ENCODE data around the gene ULK4.

ULK4 gene

GRCh38 chr3:41874022-41874421 lies 87.9 kb downstream of the ULK4 start:
- Histone ChIP-seq H3K27ac (ENCODE audit: extremely low read depth, low read depth, low read length) (no peak overlapping the region), H3K36me3 (ENCODE audit: control insufficient read depth in 2 of 2, insufficient read depth in 1 of 2, low read length in 2 of 2) (no peaks in the 10 kb centered on the region), H3K4me3 (ENCODE audit: low read depth, low read length) (no peak overlapping the region), H3K4me1 (ENCODE audit: control insufficient read depth, insufficient read depth, low read length) (no peaks in the 10 kb centered on the region), H3K9me3 (ENCODE audit: control insufficient read depth, insufficient read depth, low read depth, low read length) (no peaks in the 10 kb centered on the region)
- TF ChIP-seq TCF7L2 (IDR thresholded peaks at IDR 0.05; ENCODE audit: borderline replicate concordance, low read depth, low read length) (no peak), ZNF549 (tag by site-specific recombination; IDR thresholded peaks at IDR 0.05) (no peak), GFI1B (tag by site-specific recombination; IDR thresholded peaks at IDR 0.05) (no peak), GLI4 (tag by site-specific recombination; IDR thresholded peaks at IDR 0.05) (no peak), ZNF629 (tag by site-specific recombination; IDR thresholded peaks at IDR 0.05) (no peak), ZNF501 (tag by site-specific recombination; IDR thresholded peaks at IDR 0.05) (no peak), OSR2 (tag by site-specific recombination; IDR thresholded peaks at IDR 0.05) (no peak), ZNF426 (tag by site-specific recombination; IDR thresholded peaks at IDR 0.05) (no peak), ZSCAN23 (tag by site-specific recombination; IDR thresholded peaks at IDR 0.05) (no peak), SALL2 (tag by site-specific recombination; IDR thresholded peaks at IDR 0.05; ENCODE audit: borderline replicate concordance) (no peak), CTCF (tag by site-specific recombination; IDR thresholded peaks at IDR 0.05) (no peak), ZNF214 (tag by site-specific recombination; IDR thresholded peaks at IDR 0.05; ENCODE audit: borderline replicate concordance) (no peak), ZSCAN30 (tag by site-specific recombination; IDR thresholded peaks at IDR 0.05) (no peak), ZNF621 (tag by site-specific recombination; IDR thresholded peaks at IDR 0.05) (no peak), ZNF473 (tag by site-specific recombination; IDR thresholded peaks at IDR 0.05) (no peak), ZNF138 (tag by site-specific recombination; IDR thresholded peaks at IDR 0.05; ENCODE audit: borderline replicate concordance) (no peak), MZF1 (tag by site-specific recombination; IDR thresholded peaks at IDR 0.05; ENCODE audit: borderline replicate concordance) (no peak), BCL11A (tag by site-specific recombination; IDR thresholded peaks at IDR 0.05; ENCODE audit: low read depth) (no peak), ELK4 (IDR thresholded peaks at IDR 0.05; ENCODE audit: borderline replicate concordance, low read depth, low read length) (no peak)
- POLR2A ChIA-PET = no interaction called here
- CTCF ChIA-PET = interaction anchor here (1.1 to 1.2 kb wide), 2 partner anchors 1289 to 1293 kb away, joined by 4 to 5 read pairs; no protein-coding TSS in a partner anchor

GRCh38 chr3:41872157-41872556 lies 89.7 kb downstream of the ULK4 start:
- H3K4me1 ChIP-seq (ENCODE audit: control insufficient read depth, insufficient read depth, low read length) = no peaks in the 10 kb centered on the region
- H3K27ac ChIP-seq (ENCODE audit: extremely low read depth, low read depth, low read length) = no peak overlapping the region
- ChIA-PET CTCF (no interaction called here), POLR2A (no interaction called here)
- no peak for TF ChIP-seq ZSCAN30 (tag by site-specific recombination; IDR thresholded peaks at IDR 0.05)
- no peak for TF ChIP-seq GFI1B (tag by site-specific recombination; IDR thresholded peaks at IDR 0.05)
- TF ChIP-seq ZNF624 (tag by site-specific recombination; IDR thresholded peaks at IDR 0.05) = no peak
- no peak for TF ChIP-seq FEZF1 (tag by site-specific recombination; IDR thresholded peaks at IDR 0.05)
- TF ChIP-seq OSR2 (tag by site-specific recombination; IDR thresholded peaks at IDR 0.05) = no peak
- TF ChIP-seq MZF1 (tag by site-specific recombination; IDR thresholded peaks at IDR 0.05; ENCODE audit: borderline replicate concordance) = no peak
- TF ChIP-seq ZNF140 (tag by site-specific recombination; IDR thresholded peaks at IDR 0.05) = no peak
- H3K4me3 ChIP-seq (ENCODE audit: low read depth, low read length) = no peak overlapping the region
- H3K36me3 ChIP-seq (ENCODE audit: control insufficient read depth in 2 of 2, insufficient read depth in 1 of 2, low read length in 2 of 2) = no peaks in the 10 kb centered on the region
- no peaks in the 10 kb centered on the region for H3K9me3 ChIP-seq (ENCODE audit: control insufficient read depth, insufficient read depth, low read depth, low read length)
